PFSK-1 (cell line): ENCODE results near the gene S100A9.

ENCODE experiments used
- FOXP2 ChIP-seq: optimal IDR thresholded peaks from 2 replicates; pipeline ENCODE3; 2011; ENCODE audit warnings: borderline replicate concordance, control low read depth, inconsistent platforms; ENCODE audit not compliant: insufficient read depth; ENCODE audit errors: extremely low read length, extremely low read depth
- POLR2AphosphoS5 ChIP-seq: IDR thresholded peaks from 2 replicates; pipeline ENCODE4 v1.6.1; 2012; ENCODE audit warnings: low read depth, mild to moderate bottlenecking, control low read depth, low read length, moderate library complexity
- SIN3A ChIP-seq: IDR thresholded peaks from 2 replicates; pipeline ENCODE4 v1.6.1; 2012; ENCODE audit warnings: mild to moderate bottlenecking, low read length, moderate library complexity, borderline replicate concordance; ENCODE audit not compliant: insufficient read depth
- TAF1 ChIP-seq: IDR thresholded peaks from 2 replicates; pipeline ENCODE4 v1.6.1; 2012; ENCODE audit warnings: low read length, control low read depth, borderline replicate concordance; ENCODE audit not compliant: insufficient read depth
- TF ChIP-seq, protein P1 (sequence below), 2 experiments: IDR thresholded peaks; 2 replicates each; pipeline versions ENCODE4 v1.6.1 to v1.8.0; 2011 to 2012; ENCODE audit warnings: low read depth in 2 of 2, low read length in 2 of 2, control low read depth in 1 of 2, inconsistent platforms in 1 of 2, mild to moderate bottlenecking in 1 of 2, moderate library complexity in 1 of 2; ENCODE audit not compliant: insufficient read depth in 1 of 2

The S100A9 gene

DNA sequence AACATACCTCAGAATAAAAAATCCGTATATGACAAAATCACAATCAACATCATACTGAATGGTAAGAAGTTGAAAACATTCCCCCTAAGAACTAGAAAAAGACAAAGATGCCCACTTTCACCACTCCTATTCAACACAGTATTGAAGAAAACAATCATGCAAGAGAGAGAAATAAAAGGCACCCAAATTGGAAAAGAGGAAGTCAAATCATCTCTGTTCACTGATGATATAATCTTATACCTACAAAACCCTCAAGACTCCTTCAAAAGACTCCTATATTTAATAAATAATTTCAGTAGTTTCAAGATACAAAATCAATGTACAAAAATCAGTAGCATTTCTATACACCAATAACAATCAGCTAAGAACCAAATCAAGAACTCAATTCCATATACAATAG, 23.8 kb upstream of the S100A9 start:
- TF ChIP-seq, protein P1, sequence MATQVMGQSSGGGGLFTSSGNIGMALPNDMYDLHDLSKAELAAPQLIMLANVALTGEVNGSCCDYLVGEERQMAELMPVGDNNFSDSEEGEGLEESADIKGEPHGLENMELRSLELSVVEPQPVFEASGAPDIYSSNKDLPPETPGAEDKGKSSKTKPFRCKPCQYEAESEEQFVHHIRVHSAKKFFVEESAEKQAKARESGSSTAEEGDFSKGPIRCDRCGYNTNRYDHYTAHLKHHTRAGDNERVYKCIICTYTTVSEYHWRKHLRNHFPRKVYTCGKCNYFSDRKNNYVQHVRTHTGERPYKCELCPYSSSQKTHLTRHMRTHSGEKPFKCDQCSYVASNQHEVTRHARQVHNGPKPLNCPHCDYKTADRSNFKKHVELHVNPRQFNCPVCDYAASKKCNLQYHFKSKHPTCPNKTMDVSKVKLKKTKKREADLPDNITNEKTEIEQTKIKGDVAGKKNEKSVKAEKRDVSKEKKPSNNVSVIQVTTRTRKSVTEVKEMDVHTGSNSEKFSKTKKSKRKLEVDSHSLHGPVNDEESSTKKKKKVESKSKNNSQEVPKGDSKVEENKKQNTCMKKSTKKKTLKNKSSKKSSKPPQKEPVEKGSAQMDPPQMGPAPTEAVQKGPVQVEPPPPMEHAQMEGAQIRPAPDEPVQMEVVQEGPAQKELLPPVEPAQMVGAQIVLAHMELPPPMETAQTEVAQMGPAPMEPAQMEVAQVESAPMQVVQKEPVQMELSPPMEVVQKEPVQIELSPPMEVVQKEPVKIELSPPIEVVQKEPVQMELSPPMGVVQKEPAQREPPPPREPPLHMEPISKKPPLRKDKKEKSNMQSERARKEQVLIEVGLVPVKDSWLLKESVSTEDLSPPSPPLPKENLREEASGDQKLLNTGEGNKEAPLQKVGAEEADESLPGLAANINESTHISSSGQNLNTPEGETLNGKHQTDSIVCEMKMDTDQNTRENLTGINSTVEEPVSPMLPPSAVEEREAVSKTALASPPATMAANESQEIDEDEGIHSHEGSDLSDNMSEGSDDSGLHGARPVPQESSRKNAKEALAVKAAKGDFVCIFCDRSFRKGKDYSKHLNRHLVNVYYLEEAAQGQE (IDR thresholded peaks at IDR 0.05; ENCODE audit: insufficient read depth in 1 of 2, low read depth in 2 of 2, low read length in 2 of 2): no peak
- TF ChIP-seq FOXP2 (no peak), TAF1 (no peak), POLR2AphosphoS5 (no peak), SIN3A (no peak)

DNA sequence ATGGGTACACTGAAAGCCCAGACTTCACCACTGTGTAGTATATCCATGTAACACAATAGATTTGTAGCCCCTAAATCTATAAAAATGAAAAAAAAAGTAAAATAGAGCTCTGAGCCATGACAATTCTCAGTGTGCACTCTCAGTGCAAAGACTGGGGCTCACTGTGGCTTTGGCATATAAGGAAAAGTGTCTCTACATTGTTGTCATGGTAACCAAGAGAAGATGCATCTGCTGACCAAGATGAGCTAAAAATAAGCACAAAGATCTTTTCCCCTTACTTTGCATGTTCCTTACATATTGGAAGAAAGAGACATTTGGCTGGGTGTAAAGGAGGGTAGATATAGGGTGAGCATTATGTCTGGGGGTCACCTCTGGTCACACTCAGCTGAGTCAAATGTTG, 21.0 kb upstream of the S100A9 start:
- TF ChIP-seq, protein P1 (IDR thresholded peaks at IDR 0.05; ENCODE audit: insufficient read depth in 1 of 2, low read depth in 2 of 2, low read length in 2 of 2): no peak
- no peak for TF ChIP-seq TAF1
- no peak for TF ChIP-seq POLR2AphosphoS5
- TF ChIP-seq FOXP2: no peak
- no peak for TF ChIP-seq SIN3A

DNA sequence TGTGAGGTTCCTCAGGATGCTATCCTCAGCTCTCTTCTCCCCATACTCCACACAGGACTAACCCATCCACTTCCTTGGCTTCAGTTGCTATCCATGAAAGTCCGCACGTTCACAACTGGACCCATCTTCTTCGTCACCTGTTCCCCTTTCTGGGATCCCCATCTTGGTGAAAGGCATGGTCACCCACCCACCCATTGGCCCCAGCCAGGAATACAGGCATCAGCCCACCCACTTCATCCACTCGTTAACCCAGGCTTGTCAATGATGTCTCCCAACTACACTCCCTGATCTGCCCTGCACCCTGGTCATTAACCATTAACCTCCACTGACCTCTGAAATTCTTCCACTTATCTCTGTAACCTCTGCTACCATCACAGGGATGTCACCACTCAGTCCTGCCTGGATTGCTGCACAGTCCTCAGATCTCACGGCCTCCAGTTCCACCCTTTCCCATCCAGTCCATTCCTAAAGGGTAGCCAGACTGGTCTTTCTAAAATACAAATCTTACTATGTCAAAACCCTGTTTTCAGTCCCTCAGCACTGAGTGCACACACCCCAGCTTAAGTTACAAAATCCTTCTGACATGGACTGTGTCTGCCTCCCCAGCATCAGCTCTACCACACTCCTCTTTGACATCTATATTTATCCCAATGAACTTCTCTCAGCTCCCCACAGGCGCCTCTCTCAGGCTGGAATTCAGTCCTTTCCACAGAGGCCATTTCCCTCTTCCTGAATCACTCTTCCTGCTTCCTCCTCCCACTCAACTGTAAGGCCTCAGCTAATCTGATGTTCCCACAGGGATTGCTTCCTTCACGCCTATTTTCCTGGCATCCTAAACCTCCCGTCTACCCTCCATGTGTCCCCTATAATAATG, 19.4 kb upstream of the S100A9 start:
- TF ChIP-seq POLR2AphosphoS5: no peak
- no peak for TF ChIP-seq FOXP2
- TF ChIP-seq SIN3A: no peak
- TF ChIP-seq TAF1: no peak
- TF ChIP-seq, protein P1 (IDR thresholded peaks at IDR 0.05; ENCODE audit: insufficient read depth in 1 of 2, low read depth in 2 of 2, low read length in 2 of 2): no peak

DNA sequence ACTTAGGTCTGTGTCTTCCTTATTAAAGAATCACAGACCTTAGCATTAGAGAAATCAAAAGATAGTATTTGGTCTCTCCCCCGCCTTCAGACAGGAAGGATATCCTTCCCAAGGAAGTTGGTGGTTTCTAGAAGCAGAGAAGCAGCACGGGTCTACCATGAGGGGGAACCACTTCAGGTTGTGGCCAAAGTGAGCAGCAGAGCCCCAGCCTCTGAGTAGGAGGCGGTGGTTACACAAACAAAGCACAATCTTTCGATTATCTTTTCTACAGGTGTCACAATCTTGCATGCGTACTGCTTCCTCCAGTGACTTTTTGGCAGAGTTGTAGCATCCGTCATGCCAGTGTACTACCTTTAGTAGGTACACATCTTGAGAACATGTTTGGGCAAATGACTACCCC, 17.9 kb upstream of the S100A9 start:
- TF ChIP-seq FOXP2: no peak
- TF ChIP-seq POLR2AphosphoS5: no peak
- TF ChIP-seq SIN3A: no peak
- TF ChIP-seq TAF1: no peak
- TF ChIP-seq, protein P1 (IDR thresholded peaks at IDR 0.05; ENCODE audit: insufficient read depth in 1 of 2, low read depth in 2 of 2, low read length in 2 of 2): no peak

- no peak for TF ChIP-seq TAF1
- TF ChIP-seq, protein P1 (IDR thresholded peaks at IDR 0.05; ENCODE audit: insufficient read depth in 1 of 2, low read depth in 2 of 2, low read length in 2 of 2): no peak
- no peak for TF ChIP-seq FOXP2
- no peak for TF ChIP-seq POLR2AphosphoS5
- no peak for TF ChIP-seq SIN3A
Measured at GRCh38 chr1:153340356-153340755, 17.3 kb upstream of the S100A9 start.
